Measurements from ENCODE around the gene IL21R. TPM values are rescaled to one million over a fixed set of nuclear protein-coding genes. Genes with fewer than 3 reads are reported as not detected.

The IL21R gene
- total RNA-seq, 4 donors from 2014 or later: 0.23 to 0.40 (median 0.25) TPM; not detected in 1

DNA sequence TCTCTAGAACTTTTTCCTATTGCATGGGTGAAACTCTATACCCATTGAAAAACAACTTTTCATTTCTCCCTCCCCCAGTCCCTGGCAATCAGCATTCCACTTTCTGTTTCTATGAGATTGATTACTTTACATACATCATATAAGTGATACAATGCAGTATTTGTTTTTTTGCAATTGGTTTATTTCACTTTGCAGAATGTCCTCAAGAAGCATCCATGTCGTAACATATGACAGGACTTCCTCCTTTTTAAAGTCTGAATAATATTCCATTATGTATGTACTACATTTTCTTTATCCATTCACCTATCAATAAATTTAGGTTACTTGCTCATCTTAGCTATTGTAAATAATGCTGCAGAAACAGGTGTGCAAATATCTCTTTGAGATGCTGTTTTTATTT lies 8.8 kb downstream of the IL21R start:
- Histone ChIP-seq H3K36me3 (no peaks in the 10 kb centered on the region), H3K9me3 (peaks cover 0 to 20% (median 0%) of the 10 kb centered on the region in 3 donors), H3K4me1 (no peaks in the 10 kb centered on the region), H3K27me3 (peaks cover 18% of the 10 kb centered on the region), H3K27ac (no peak overlapping the region), H3K4me3 (no peak overlapping the region)
- ATAC-seq: no peak
- TF ChIP-seq EP300 (IDR thresholded peaks at IDR 0.05) (no peak), POLR2AphosphoS5 (IDR thresholded peaks at IDR 0.05) (no peak)
- TF ChIP-seq, protein P1, sequence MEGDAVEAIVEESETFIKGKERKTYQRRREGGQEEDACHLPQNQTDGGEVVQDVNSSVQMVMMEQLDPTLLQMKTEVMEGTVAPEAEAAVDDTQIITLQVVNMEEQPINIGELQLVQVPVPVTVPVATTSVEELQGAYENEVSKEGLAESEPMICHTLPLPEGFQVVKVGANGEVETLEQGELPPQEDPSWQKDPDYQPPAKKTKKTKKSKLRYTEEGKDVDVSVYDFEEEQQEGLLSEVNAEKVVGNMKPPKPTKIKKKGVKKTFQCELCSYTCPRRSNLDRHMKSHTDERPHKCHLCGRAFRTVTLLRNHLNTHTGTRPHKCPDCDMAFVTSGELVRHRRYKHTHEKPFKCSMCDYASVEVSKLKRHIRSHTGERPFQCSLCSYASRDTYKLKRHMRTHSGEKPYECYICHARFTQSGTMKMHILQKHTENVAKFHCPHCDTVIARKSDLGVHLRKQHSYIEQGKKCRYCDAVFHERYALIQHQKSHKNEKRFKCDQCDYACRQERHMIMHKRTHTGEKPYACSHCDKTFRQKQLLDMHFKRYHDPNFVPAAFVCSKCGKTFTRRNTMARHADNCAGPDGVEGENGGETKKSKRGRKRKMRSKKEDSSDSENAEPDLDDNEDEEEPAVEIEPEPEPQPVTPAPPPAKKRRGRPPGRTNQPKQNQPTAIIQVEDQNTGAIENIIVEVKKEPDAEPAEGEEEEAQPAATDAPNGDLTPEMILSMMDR (IDR thresholded peaks at IDR 0.05): no peak
- WGBS, 2 donors (ENCODE audit: low coverage in 1 of 2): 75 to 79% methylated on average over 1 of the region's 1 CpG

DNA sequence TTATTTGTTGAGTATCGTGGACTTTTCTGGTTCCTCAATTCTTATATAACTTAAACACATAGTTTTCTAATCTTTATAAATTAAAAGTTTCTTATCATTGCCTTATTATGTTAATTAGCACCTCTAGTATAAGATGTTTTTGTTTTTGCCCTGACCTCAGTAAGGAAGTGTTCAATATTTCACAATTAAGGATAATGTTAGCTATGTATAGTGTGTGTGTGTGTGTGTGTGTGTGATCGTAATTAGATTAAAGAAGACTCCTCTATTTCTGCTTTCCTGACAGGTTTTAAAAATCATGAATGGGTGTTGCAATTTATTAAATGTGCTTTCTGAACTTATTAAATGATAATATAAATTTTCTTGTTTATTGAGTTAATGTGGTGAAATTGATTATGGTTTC lies 12.0 kb downstream of the IL21R start:
- no peak for ATAC-seq
- 85% methylated on average over 2 of the region's 2 CpGs for WGBS, 2 donors (ENCODE audit: low coverage in 1 of 2)
- H3K27ac ChIP-seq: no peak overlapping the region
- TF ChIP-seq POLR2A (IDR thresholded peaks at IDR 0.05) (no peak), EP300 (IDR thresholded peaks at IDR 0.05) (no peak), POLR2AphosphoS5 (IDR thresholded peaks at IDR 0.05) (no peak)
- TF ChIP-seq, protein P1 (IDR thresholded peaks at IDR 0.05): no peak
- H3K9me3 ChIP-seq: peaks cover 0 to 20% (median 0%) of the 10 kb centered on the region in 3 donors
- H3K36me3 ChIP-seq: no peaks in the 10 kb centered on the region
- H3K4me3 ChIP-seq: no peak overlapping the region
- H3K27me3 ChIP-seq: no peaks in the 10 kb centered on the region
- H3K4me1 ChIP-seq: no peaks in the 10 kb centered on the region

DNA sequence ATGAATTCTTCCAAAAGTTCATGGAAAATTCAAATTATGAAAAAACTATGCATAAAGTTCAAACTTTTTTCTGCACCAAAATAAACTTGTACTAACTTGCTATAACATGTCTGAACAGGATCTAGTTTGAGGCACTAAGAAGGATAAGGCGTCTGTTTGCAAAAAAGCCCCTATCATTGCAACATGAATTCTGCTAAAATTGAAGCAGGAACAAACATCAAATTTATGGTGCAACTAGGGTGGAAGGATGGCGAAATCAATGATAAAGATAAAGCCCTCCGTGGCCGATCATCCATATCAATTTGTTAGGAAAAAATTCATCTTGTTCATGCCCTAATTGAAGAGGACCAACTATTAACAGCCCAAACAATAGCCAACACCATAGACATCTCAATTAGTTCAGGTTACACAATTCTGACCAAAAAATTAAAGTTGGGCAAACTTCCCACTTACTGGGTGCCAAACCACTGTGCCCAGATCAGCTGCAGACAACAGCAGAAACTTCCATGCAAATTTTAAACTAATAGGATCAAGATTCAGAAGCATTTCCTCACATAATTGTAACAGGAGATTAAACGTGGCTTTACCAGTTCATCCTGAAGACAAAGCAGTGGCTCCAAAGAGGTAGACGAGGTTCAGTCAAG lies 12.9 kb downstream of the IL21R start:
- Histone ChIP-seq H3K4me3 (no peak overlapping the region), H3K4me1 (no peaks in the 10 kb centered on the region), H3K27ac (no peak overlapping the region), H3K27me3 (no peaks in the 10 kb centered on the region), H3K9me3 (peaks cover 0 to 17% (median 0%) of the 10 kb centered on the region in 3 donors), H3K36me3 (no peaks in the 10 kb centered on the region)
- 75 to 80% methylated on average over 5 to 6 of the region's 6 CpGs for WGBS, 2 donors (ENCODE audit: low coverage in 1 of 2)
- TF ChIP-seq POLR2A (IDR thresholded peaks at IDR 0.05) (no peak), EP300 (IDR thresholded peaks at IDR 0.05) (no peak), POLR2AphosphoS5 (IDR thresholded peaks at IDR 0.05) (no peak)
- TF ChIP-seq, protein P1 (IDR thresholded peaks at IDR 0.05): no peak
- no peak for ATAC-seq

DNA sequence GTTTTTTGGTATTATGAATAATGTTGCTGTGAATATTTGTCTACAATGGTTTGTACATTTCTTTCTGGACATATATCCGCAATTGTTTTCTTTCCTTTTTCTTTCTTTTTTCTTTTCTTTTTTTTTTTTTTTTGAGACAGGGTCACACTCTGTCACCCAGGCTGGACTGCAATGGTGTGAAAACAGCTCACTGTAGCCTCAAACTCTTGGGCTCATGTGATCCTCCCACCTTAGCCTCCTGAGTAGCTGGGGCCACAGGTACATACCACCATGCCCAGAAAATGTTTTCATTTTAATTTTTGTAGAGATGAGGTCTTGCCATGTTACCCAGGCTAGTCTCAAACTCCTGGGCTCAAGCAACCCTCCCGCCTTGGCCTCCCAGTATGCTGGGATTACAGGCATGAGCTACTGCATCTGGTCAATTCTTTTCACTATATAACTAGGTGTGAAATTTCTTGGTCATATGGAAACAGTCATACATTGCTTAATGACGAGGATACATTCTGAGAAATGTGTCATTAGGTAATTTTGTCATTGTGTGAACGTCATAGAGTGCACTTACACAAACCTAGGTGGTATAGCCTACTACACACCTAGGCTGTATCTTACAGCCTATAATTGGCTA lies 15.2 kb downstream of the IL21R start:
- peaks cover 0 to 14% (median 0%) of the 10 kb centered on the region in 3 donors for H3K9me3 ChIP-seq
- H3K27me3 ChIP-seq: no peaks in the 10 kb centered on the region
- no peak overlapping the region for H3K27ac ChIP-seq
- no peaks in the 10 kb centered on the region for H3K4me1 ChIP-seq
- TF ChIP-seq EP300 (IDR thresholded peaks at IDR 0.05) (no peak), POLR2A (IDR thresholded peaks at IDR 0.05) (no peak), POLR2AphosphoS5 (IDR thresholded peaks at IDR 0.05) (no peak)
- TF ChIP-seq, protein P1 (IDR thresholded peaks at IDR 0.05): no peak
- no peak for ATAC-seq
- H3K36me3 ChIP-seq: no peaks in the 10 kb centered on the region
- H3K4me3 ChIP-seq: no peak overlapping the region
- whole genome bisulfite sequencing, 2 donors (ENCODE audit: low coverage in 1 of 2): 76 to 88% methylated on average over 4 of the region's 4 CpGs
